PC-9 (cell line): ENCODE data around the gene PIP5K1B.

ENCODE experiments used
- EZH2 ChIP-seq: fragments of 200-600 bp; sonication (generic); IDR thresholded peaks from 2 replicates; pipeline ENCODE4 v1.8.0; 2017; ENCODE audit warnings: antibody characterized with exemption, low read depth
- TF ChIP-seq, protein P1 (sequence below): fragments of 200-600 bp; sonication (generic); conservative IDR thresholded peaks from 2 replicates; pipeline ENCODE4 v1.6.1; 2017; ENCODE audit warnings: mixed run types, antibody characterized with exemption, mild to moderate bottlenecking, moderate library complexity

DNA sequence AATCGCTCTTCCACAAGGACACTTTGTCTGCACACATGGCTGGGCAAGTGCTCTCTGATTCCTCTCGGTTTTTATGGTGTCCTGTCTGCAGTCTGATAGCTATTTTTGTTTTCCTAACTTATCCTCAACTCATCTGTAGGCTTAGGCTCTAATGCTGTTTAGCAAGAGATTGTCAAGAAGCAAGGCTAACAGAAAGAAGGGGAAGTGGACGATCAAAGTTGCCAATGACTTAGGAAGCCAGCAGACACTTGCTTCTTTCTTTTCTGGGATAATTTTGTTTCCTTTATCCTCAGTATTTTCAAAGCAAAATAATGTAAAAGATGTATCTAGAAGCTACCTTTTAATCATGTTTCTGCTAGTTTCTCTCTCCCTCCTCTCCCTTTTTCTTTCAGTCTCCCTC lies 178.2 kb downstream of the PIP5K1B start:
- TF ChIP-seq, protein P1, sequence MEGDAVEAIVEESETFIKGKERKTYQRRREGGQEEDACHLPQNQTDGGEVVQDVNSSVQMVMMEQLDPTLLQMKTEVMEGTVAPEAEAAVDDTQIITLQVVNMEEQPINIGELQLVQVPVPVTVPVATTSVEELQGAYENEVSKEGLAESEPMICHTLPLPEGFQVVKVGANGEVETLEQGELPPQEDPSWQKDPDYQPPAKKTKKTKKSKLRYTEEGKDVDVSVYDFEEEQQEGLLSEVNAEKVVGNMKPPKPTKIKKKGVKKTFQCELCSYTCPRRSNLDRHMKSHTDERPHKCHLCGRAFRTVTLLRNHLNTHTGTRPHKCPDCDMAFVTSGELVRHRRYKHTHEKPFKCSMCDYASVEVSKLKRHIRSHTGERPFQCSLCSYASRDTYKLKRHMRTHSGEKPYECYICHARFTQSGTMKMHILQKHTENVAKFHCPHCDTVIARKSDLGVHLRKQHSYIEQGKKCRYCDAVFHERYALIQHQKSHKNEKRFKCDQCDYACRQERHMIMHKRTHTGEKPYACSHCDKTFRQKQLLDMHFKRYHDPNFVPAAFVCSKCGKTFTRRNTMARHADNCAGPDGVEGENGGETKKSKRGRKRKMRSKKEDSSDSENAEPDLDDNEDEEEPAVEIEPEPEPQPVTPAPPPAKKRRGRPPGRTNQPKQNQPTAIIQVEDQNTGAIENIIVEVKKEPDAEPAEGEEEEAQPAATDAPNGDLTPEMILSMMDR: no peak
- no peak for TF ChIP-seq EZH2
